Measurements from ENCODE around the gene BBS1. TPM values are rescaled to one million over a fixed set of nuclear protein-coding genes. Genes with fewer than 3 reads are reported as not detected.

BBS1 gene
- polyA plus RNA-seq, 1 of the 3 experiments (the other 2 are of a cell fraction), result 24.8 TPM

GRCh38 chr11:66542362-66542761 lies 31.9 kb downstream of the BBS1 start:
- Histone ChIP-seq H3K4me1 (ENCODE audit: control insufficient read depth in 1 of 2, insufficient read depth in 2 of 2, low read depth in 1 of 2, low read length in 1 of 2) (peaks cover 0 to 10% of the 10 kb centered on the region in 2 experiments; a peak in 1 of 4 replicates), H3K27ac (ENCODE audit: low read depth in 2 of 2, low read length in 1 of 2) (no peak overlapping the region), H3K4me2 (no peak overlapping the region), H3K9me3 (no peaks in the 10 kb centered on the region), H3F3A (replicated peaks; ENCODE audit: insufficient read depth) (peaks cover 4% of the 10 kb centered on the region), H2AFZ (ENCODE audit: low read depth) (no peak overlapping the region), H3K9ac (no peak overlapping the region), H3K36me3 (replicated peaks in 1 of 2; ENCODE audit: control insufficient read depth in 1 of 2, insufficient read depth in 2 of 2, low read length in 1 of 2) (peaks cover 4 to 13% of the 10 kb centered on the region in 2 experiments), H3K4me3 (ENCODE audit: low read depth in 2 of 2, low read length in 1 of 2) (no peak overlapping the region), H3K79me2 (ENCODE audit: insufficient read depth) (peaks cover 7% of the 10 kb centered on the region), H3K9me2 (no peaks in the 10 kb centered on the region), H3K27me3 (ENCODE audit: insufficient read depth) (no peaks in the 10 kb centered on the region), H4K20me1 (ENCODE audit: insufficient read depth) (no peaks in the 10 kb centered on the region)
- no peak for DNase-seq
- TF ChIP-seq YY1 (IDR thresholded peaks at IDR 0.05; ENCODE audit: low read depth) (no peak), GABPA (IDR thresholded peaks at IDR 0.05; ENCODE audit: low read depth) (no peak), TCF12 (IDR thresholded peaks at IDR 0.05) (no peak), RFX5 (IDR thresholded peaks at IDR 0.05; ENCODE audit: low read length) (no peak), MXI1 (IDR thresholded peaks at IDR 0.05; ENCODE audit: low read depth, low read length) (no peak), SMC3 (IDR thresholded peaks at IDR 0.05; ENCODE audit: low read depth, low read length) (no peak), USF1 (IDR thresholded peaks at IDR 0.05; ENCODE audit: borderline replicate concordance, low read depth) (no peak), PBX3 (IDR thresholded peaks at IDR 0.05) (no peak), GATA2 (CRISPR knock-in tag; IDR thresholded peaks at IDR 0.05) (no peak), JUND (IDR thresholded peaks at IDR 0.05) (no peak), CTCF (IDR thresholded peaks at IDR 0.05) (no peak), FOXJ3 (CRISPR knock-in tag; IDR thresholded peaks at IDR 0.05) (no peak), REST (IDR thresholded peaks at IDR 0.05; ENCODE audit: low read depth, low read length) (no peak), POLR2AphosphoS5 (IDR thresholded peaks at IDR 0.05; ENCODE audit: low read depth, low read length) (no peak), USF2 (IDR thresholded peaks at IDR 0.05; ENCODE audit: borderline replicate concordance, low read depth, low read length) (no peak), FOSL2 (IDR thresholded peaks at IDR 0.05; ENCODE audit: borderline replicate concordance, low read depth) (no peak), TEAD4 (IDR thresholded peaks at IDR 0.05; ENCODE audit: borderline replicate concordance, insufficient read depth) (no peak), SIN3A (IDR thresholded peaks at IDR 0.05; ENCODE audit: borderline replicate concordance, low read depth, low read length) (no peak), RCOR1 (IDR thresholded peaks at IDR 0.05; ENCODE audit: low read length) (no peak)
- WGBS (ENCODE audit: low lambda C conversion rate), result 93% methylated on average over 10 of the region's 10 CpGs
- POLR2A ChIA-PET, result interaction anchor here (0.9 kb wide), 1 partner anchor 32 kb away, joined by 4 read pairs; the partner anchor contains the start of gene BBS1
- CTCF ChIA-PET, result interaction anchor here (1.0 to 2.3 kb wide), 3 partner anchors 124 to 153 kb away, joined by 3 to 10 read pairs (median 3); no protein-coding TSS in a partner anchor

All from SK-N-SH (cell line).